CD8-positive, alpha-beta memory T cell (primary cell): ENCODE data around the gene EEFSEC. TPM values are rescaled to one million over a fixed set of nuclear protein-coding genes. Genes with fewer than 3 reads are reported as not detected.
A peak's percentile ranks its signal among the peaks of the same experiment; 100 is the strongest.

Experiments used
- CTCF ChIA-PET: fragments of 350-600 bp; sonication (Branson Sonifier 250); formaldehyde crosslinking; loops from one replicate; lab custom pipeline; 2021; ENCODE audit warnings: antibody characterized with exemption; lab: Charles Lee
- POLR2A ChIA-PET: fragments of 350-600 bp; sonication (Branson Sonifier 250); formaldehyde crosslinking; loops from one replicate; lab custom pipeline; 2021; ENCODE audit warnings: antibody characterized with exemption; lab: Charles Lee
- DNase-seq, 5 donors: peaks; one replicate each; pipeline versions ENCODE4 v3.0.0 to v3.0.0-alpha.2; 2020 to 2022; ENCODE audit warnings: mixed read lengths in 1 of 5
- H3K27ac ChIP-seq: one replicate; pipeline ENCODE4 v1.7.0; 2013; ENCODE audit warnings: low read depth, mild to moderate bottlenecking, low read length, moderate library complexity
- H3K27me3 ChIP-seq: 2 replicates; pipeline ENCODE4 v1.7.0; 2013; ENCODE audit warnings: low read length, mild to moderate bottlenecking; ENCODE audit not compliant: insufficient read depth, poor library complexity, severe bottlenecking
- H3K36me3 ChIP-seq: 2 replicates; pipeline ENCODE4 v1.7.0; 2013; ENCODE audit warnings: mild to moderate bottlenecking, low read length, moderate library complexity; ENCODE audit not compliant: insufficient read depth
- H3K4me1 ChIP-seq: 2 replicates; pipeline ENCODE4 v1.7.0; 2013; ENCODE audit warnings: mild to moderate bottlenecking, low read length, moderate library complexity; ENCODE audit not compliant: insufficient read depth
- H3K4me3 ChIP-seq: 2 replicates; pipeline ENCODE4 v1.7.0; 2013; ENCODE audit warnings: mild to moderate bottlenecking, low read length
- H3K9me3 ChIP-seq: 2 replicates; pipeline ENCODE4 v1.7.0; 2013; ENCODE audit warnings: mild to moderate bottlenecking, low read length
- H3K27ac Mint-ChIP-seq, 8 donors: one replicate each; pipeline ENCODE4 v1.8.0; 2020 to 2021; ENCODE audit warnings: mixed read lengths in 8 of 8, mild to moderate bottlenecking in 6 of 8, inconsistent platforms in 3 of 8, moderate library complexity in 3 of 8
- H3K27me3 Mint-ChIP-seq, 2 donors: one replicate each; pipeline ENCODE4 v1.8.0; 2020 to 2021; ENCODE audit warnings: mixed read lengths in 2 of 2, mild to moderate bottlenecking in 1 of 2, moderate library complexity in 1 of 2
- H3K36me3 Mint-ChIP-seq, 3 donors: one replicate each; pipeline ENCODE4 v1.8.0; 2020 to 2021; ENCODE audit warnings: mixed read lengths in 3 of 3, inconsistent platforms in 1 of 3, mild to moderate bottlenecking in 1 of 3
- H3K4me1 Mint-ChIP-seq, 3 donors: one replicate each; pipeline ENCODE4 v1.8.0; 2020 to 2021; ENCODE audit warnings: mixed read lengths in 3 of 3, inconsistent platforms in 1 of 3, mild to moderate bottlenecking in 1 of 3
- H3K4me3 Mint-ChIP-seq, 7 donors: one replicate each; pipeline ENCODE4 v1.8.0; 2020 to 2021; ENCODE audit warnings: mixed read lengths in 7 of 7, mild to moderate bottlenecking in 6 of 7, moderate library complexity in 4 of 7, inconsistent platforms in 2 of 7
- H3K9me3 Mint-ChIP-seq, 5 donors: one replicate each; pipeline ENCODE4 v1.8.0; 2020 to 2022; ENCODE audit warnings: mixed read lengths in 5 of 5, mild to moderate bottlenecking in 3 of 5, moderate library complexity in 2 of 5, inconsistent platforms in 1 of 5
- polyA plus RNA-seq: library from polyadenylated mRNA; unstranded; fragments of 300-500 nt; fragmentation: Illumina TruSeq; gene quantifications from one replicate; pipeline ENCODE4 v1.2.3, GENCODE V29; 2021
- total RNA-seq, 2 experiments: library from RNA; stranded (reverse); gene quantifications; one replicate each; pipeline ENCODE4 v1.2.3, GENCODE V29; 2021

Gene EEFSEC
- total and polyA plus RNA-seq, 3 experiments from 2014 or later, result 20.4 to 28.6 (median 21.8) TPM

DNA sequence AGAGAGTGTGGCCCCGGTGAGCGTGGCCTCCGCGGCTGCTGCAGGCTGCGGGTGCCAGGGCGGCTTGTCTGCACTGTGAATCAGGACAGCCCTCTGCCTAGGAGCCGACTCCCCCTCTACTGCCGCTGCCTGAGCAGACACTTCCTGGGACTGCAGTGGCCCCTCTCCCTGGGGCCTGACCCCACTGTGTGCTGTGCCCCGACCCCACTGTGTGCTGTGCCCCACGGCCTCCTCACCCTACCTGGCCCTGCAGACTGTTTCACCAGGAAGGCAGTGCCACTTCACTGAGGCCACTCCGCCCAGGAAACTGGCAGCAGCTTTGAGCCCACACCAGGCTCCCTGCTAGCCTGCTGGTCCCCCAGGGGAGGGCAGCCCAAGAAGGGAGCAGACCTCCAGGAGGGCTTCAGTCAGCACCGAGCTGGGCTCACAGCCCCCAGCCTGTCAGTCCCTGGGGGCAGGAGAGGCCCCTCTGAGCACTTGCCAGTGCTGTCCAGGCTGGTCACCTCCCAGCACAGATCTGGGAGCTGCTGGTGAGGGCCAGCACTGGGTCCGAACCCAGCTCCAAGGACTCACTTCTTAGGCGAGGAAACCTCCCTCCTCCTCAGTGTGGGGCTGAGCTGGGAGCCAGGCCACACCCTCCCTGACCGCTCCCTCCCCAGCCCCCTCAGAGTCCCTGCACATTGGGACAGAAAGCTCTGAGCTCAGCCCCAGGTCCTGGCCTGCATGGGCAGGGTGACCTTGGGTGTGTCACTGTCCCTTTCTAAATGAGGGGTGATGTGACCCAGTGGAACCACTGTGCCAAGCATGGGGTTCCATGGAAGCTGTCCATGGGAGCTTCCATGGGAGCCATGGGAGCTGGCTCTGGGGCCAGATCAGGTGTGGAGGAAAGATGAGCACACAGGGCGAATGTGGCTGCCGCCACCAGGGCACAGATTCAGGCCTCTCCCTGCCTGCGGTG, 256.6 kb downstream of the EEFSEC start:
- no peak overlapping the region for H3K4me3 Mint-ChIP-seq
- no peaks in the 10 kb centered on the region for H3K27me3 Mint-ChIP-seq
- peaks cover 0 to 2% (median 0%) of the 10 kb centered on the region in 3 donors for H3K4me1 Mint-ChIP-seq
- H3K36me3 Mint-ChIP-seq, result peaks cover 0 to 10% (median 2%) of the 10 kb centered on the region in 3 donors
- H3K4me3 ChIP-seq, result no peak overlapping the region
- no peaks in the 10 kb centered on the region for H3K9me3 Mint-ChIP-seq
- no peaks in the 10 kb centered on the region for H3K4me1 ChIP-seq
- H3K27me3 ChIP-seq, result no peaks in the 10 kb centered on the region
- H3K27ac Mint-ChIP-seq, result no peak overlapping the region
- peak overlapping the region; percentile 65 for H3K27ac ChIP-seq
- no peak for DNase-seq
- H3K9me3 ChIP-seq, result no peaks in the 10 kb centered on the region
- POLR2A ChIA-PET, result no interaction called here
- CTCF ChIA-PET, result no interaction called here
- no peaks in the 10 kb centered on the region for H3K36me3 ChIP-seq

DNA sequence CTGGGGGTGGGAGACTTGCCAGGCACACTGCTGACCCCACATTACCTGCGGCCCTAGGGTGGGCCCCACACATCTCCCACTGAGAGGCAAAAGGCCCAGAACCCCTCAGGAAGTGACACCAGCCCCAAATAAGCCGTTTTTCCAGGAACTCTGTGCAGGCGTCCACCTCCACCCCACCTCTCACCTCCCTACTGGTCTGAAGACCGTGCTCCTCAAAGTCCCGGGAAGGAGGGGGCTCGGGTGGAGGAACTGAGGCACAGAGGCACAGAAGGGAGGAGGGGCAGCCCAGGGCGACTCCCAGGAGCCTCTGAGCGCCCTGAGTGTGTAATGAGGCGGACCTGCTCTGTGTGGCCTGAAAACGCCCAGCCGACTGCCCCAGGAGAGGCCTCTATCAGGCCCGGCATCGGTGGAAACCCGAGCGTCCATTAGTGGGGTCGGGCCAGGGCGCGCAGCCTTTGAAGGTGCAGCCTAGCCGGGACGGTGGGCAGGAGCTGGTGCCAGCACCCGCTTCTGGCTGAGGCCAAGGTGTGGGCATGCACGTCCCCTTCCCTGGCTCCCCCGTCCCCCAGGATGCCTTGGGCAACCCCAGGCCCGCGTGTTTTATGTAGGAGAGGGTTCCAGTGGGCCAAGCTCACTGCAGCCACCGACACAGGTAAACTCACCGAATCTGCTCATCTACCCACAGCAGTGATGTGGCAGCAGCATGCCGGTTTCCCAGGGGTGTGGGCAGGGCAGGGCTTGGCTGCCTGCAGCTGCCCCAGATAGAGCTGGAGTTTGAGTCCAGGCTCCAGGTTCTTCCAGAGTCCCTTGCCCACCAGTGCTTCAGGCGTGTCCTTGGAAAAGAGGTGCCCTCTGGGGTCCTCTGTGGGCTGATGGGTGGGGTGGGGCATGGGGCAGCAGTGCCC, 257.6 kb downstream of the EEFSEC start:
- Histone ChIP-seq H3K9me3 (no peaks in the 10 kb centered on the region), H3K4me1 (no peaks in the 10 kb centered on the region), H3K36me3 (no peaks in the 10 kb centered on the region), H3K27me3 (no peaks in the 10 kb centered on the region), H3K27ac (peak overlapping the region; percentile 65), H3K4me3 (no peak overlapping the region)
- no peaks in the 10 kb centered on the region for H3K9me3 Mint-ChIP-seq
- H3K27me3 Mint-ChIP-seq, result no peaks in the 10 kb centered on the region
- POLR2A ChIA-PET, result no interaction called here
- H3K4me3 Mint-ChIP-seq, result no peak overlapping the region
- CTCF ChIA-PET, result no interaction called here
- DNase-seq, result no peak
- H3K27ac Mint-ChIP-seq, result no peak overlapping the region
- peaks cover 0 to 2% (median 0%) of the 10 kb centered on the region in 3 donors for H3K4me1 Mint-ChIP-seq
- H3K36me3 Mint-ChIP-seq, result peaks cover 0 to 10% (median 2%) of the 10 kb centered on the region in 3 donors

DNA sequence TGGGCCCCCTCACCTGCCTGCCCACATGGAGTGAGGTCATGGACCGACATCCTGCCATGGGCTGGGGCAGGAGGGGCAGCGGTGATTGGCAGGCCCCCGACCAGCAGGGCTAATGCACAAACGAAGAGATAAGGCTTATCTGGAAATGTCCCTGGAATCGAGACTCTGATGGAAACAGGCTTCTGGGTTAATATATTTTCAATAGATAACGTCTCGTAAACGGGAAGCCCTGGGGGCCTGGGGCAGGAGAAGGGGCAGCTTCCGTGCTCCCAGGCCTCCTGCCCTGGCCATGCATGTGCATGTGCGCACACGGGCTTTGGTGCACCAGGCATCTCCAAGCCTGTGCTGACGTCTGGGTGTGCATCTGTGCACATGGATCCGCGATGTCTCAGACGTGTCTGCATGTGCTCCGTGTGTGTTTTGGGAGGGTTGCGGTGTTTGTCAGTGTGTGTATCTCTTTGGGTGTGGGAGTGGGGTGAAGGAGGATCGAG, 258.3 kb downstream of the EEFSEC start:
- H3K27me3 Mint-ChIP-seq, result no peaks in the 10 kb centered on the region
- peak overlapping the region; percentile 31 for H3K27ac ChIP-seq
- peak overlapping the region in 2 of 8 donors; percentile 30 to 38 for H3K27ac Mint-ChIP-seq
- H3K9me3 ChIP-seq, result no peaks in the 10 kb centered on the region
- peaks cover 0 to 2% (median 0%) of the 10 kb centered on the region in 3 donors for H3K4me1 Mint-ChIP-seq
- H3K4me3 ChIP-seq, result no peak overlapping the region
- POLR2A ChIA-PET, result no interaction called here
- no peak overlapping the region for H3K4me3 Mint-ChIP-seq
- H3K36me3 Mint-ChIP-seq, result peaks cover 0 to 10% (median 2%) of the 10 kb centered on the region in 3 donors
- no peaks in the 10 kb centered on the region for H3K9me3 Mint-ChIP-seq
- CTCF ChIA-PET, result no interaction called here
- H3K4me1 ChIP-seq, result no peaks in the 10 kb centered on the region
- DNase-seq, result no peak
- H3K36me3 ChIP-seq, result no peaks in the 10 kb centered on the region
- H3K27me3 ChIP-seq, result no peaks in the 10 kb centered on the region

DNA sequence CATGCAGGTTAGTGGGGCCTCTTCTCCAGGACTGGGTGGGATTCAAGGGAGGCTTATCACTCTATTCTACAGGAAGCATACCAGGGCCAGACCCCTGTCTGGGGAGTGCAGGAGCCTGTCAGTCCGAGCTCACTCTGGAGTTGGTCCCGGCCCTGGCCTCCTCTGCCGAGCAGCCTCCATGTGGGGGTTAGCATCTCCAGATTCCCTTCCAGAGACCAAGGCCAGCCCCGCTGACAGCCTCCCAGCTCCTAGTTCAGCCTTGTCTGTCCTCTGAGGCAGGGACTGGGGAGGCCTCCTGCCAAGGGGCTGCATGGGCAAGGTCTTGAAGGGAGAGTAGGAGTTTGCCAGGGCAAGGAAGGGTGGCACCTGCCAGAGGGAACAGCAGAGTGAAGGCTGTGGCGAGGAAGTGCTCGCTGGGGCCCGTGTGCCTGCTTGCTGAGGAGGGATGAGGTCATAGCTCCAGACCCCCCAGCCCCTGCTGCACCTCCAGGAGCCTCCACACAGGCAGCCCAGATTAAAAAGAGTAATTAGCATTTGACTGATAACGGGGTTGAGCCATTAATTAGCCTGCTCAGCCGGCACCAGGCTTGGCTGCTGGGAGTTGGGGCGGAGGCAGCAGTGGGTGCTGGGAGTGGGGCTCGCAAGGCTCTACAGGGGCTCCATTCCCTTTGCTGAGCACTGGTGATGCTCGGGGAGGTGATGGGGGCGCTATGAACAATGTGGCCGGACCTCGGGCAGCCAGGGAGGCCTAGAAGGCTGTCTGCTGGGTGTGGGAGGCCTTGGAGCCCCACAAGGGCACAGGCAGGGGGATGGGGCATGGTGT, 259.1 kb downstream of the EEFSEC start:
- CTCF ChIA-PET, result no interaction called here
- no peaks in the 10 kb centered on the region for H3K9me3 ChIP-seq
- DNase-seq, result no peak
- Mint-ChIP-seq H3K4me3 (no peak overlapping the region), H3K4me1 (peaks cover 0 to 2% (median 0%) of the 10 kb centered on the region in 3 donors), H3K27ac (peak overlapping the region in 3 of 8 donors; percentile 30 to 75 (median 57)), H3K27me3 (no peaks in the 10 kb centered on the region), H3K9me3 (no peaks in the 10 kb centered on the region), H3K36me3 (peaks cover 0 to 7% (median 0%) of the 10 kb centered on the region in 3 donors)
- H3K36me3 ChIP-seq, result no peaks in the 10 kb centered on the region
- peak overlapping the region; percentile 31 for H3K27ac ChIP-seq
- POLR2A ChIA-PET, result no interaction called here
- no peaks in the 10 kb centered on the region for H3K4me1 ChIP-seq
- H3K27me3 ChIP-seq, result no peaks in the 10 kb centered on the region
- no peak overlapping the region for H3K4me3 ChIP-seq

DNA sequence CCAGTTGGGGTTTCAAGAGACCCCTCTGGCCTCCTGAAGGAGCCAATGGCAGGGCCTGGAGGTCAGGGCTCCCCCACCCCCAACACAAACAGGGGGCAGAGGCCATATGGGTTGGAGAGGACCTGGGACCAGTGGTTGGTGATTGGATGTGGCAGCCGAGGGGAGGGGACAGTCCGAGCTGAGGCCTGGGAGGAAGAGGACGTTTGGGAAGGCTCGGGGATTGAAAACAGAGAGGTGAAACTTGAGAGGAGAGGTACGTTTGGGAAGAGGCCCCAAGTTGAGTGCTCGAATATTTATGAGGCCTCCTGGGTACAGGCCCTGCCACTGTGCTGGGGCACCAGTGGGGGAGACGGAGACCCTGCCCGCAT, 259.7 kb downstream of the EEFSEC start:
- Histone ChIP-seq H3K27me3 (no peaks in the 10 kb centered on the region), H3K4me1 (no peaks in the 10 kb centered on the region), H3K36me3 (no peaks in the 10 kb centered on the region), H3K4me3 (no peak overlapping the region), H3K27ac (peak overlapping the region; percentile 24), H3K9me3 (no peaks in the 10 kb centered on the region)
- no peak overlapping the region for H3K4me3 Mint-ChIP-seq
- peaks cover 0 to 2% (median 0%) of the 10 kb centered on the region in 3 donors for H3K36me3 Mint-ChIP-seq
- H3K9me3 Mint-ChIP-seq, result no peaks in the 10 kb centered on the region
- peak overlapping the region in 1 of 8 donors; percentile 75 for H3K27ac Mint-ChIP-seq
- peaks cover 0 to 2% (median 0%) of the 10 kb centered on the region in 3 donors for H3K4me1 Mint-ChIP-seq
- DNase-seq, result no peak
- ChIA-PET POLR2A (no interaction called here), CTCF (no interaction called here)
- no peaks in the 10 kb centered on the region for H3K27me3 Mint-ChIP-seq

DNA sequence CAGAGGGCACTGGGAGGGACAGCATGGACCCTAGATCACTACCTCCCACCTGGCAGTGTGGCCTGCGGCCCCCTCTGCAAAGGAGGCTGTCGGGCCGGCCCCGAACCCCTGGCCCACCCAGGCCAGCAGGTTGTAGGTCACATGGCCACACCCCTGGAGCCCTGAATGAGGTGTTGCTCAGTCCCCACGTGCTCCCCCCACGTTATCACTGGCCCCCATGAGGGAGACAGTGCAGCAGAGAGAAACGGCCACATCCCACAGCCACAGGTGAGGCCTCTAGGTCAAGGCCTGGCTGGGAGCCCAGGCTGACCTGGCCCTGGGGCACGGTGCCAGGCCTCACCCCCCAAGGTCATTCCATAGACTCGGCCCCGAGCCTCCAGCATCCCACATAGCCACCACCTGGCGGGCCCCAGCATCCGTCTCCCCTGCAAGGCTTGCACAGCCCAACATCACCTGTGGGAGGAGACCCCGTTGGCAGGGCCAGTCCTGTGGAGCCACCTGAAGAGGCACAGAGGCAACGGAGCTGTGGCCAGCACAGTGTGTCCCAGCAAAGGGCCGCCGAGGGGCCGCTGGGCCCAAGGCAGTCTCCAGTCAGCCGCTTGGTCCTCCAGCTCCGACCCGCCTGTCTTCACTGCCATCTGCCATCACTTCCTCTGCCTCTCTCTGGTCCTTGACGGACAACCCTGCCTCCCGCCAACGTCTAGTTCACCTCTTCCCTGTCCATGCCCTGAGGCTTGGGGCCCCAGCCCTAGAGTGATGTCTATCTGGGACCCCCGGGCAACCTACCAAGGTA, 260.3 kb downstream of the EEFSEC start:
- H3K36me3 Mint-ChIP-seq, result no peaks in the 10 kb centered on the region
- no peaks in the 10 kb centered on the region for H3K9me3 Mint-ChIP-seq
- DNase-seq, result no peak
- H3K4me3 Mint-ChIP-seq, result no peak overlapping the region
- POLR2A ChIA-PET, result no interaction called here
- no peaks in the 10 kb centered on the region for H3K27me3 Mint-ChIP-seq
- CTCF ChIA-PET, result no interaction called here
- Histone ChIP-seq H3K36me3 (no peaks in the 10 kb centered on the region), H3K4me1 (no peaks in the 10 kb centered on the region), H3K27ac (peak overlapping the region; percentile 24), H3K9me3 (no peaks in the 10 kb centered on the region), H3K27me3 (no peaks in the 10 kb centered on the region), H3K4me3 (no peak overlapping the region)
- H3K4me1 Mint-ChIP-seq, result peaks cover 0 to 2% (median 0%) of the 10 kb centered on the region in 3 donors
- H3K27ac Mint-ChIP-seq, result no peak overlapping the region

DNA sequence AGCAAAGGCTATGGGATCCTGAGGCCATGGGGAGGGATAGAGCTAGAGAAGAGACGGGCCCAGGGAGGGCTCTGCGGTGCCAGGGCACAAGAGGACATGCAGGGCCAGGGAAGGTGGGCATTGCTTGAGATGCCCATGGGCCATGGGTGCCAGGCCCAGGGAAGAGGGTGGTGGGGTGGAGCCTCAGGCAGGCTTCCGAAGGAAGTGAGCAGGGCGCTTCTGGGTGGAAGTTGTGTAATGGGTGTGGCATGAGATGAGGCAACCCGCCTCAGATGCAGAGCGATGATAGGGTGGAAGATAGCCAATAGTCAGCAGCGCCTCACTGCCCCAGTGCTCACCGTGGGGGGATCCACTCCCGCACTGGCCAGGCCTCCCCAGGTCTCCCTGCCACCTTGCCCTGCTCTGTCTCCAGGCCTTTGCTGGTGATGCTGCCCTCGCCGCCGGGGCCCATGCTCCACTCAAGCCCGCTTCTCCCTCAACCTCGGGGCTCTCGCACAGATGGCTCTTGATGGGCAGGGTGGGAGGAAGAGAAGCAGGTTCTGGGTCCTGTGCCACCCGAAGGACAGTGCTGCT, 262.0 kb downstream of the EEFSEC start:
- no peak for DNase-seq
- ChIA-PET POLR2A (no interaction called here), CTCF (no interaction called here)
- Histone ChIP-seq H3K4me1 (no peaks in the 10 kb centered on the region), H3K27ac (peak overlapping the region; percentile 65), H3K4me3 (no peak overlapping the region), H3K36me3 (no peaks in the 10 kb centered on the region), H3K9me3 (no peaks in the 10 kb centered on the region), H3K27me3 (no peaks in the 10 kb centered on the region)
- Mint-ChIP-seq H3K4me1 (peaks cover 0 to 2% (median 0%) of the 10 kb centered on the region in 3 donors), H3K27ac (no peak overlapping the region), H3K27me3 (no peaks in the 10 kb centered on the region), H3K9me3 (no peaks in the 10 kb centered on the region), H3K36me3 (no peaks in the 10 kb centered on the region), H3K4me3 (no peak overlapping the region)
